CD4-positive, alpha-beta T cell (primary cell): ENCODE measurements around the gene PICALM. TPM values are rescaled to one million over a fixed set of nuclear protein-coding genes. Genes with fewer than 3 reads are reported as not detected.

Experiments used
- ATAC-seq: fragments of 200-7000 bp; cut with Tn5 transposase; one replicate; pipeline ENCODE4 v1.10.0; 2022; ENCODE audit warnings: mild to moderate bottlenecking; ENCODE audit not compliant: poor library complexity
- CTCF ChIA-PET: fragments of 350-600 bp; sonication (Branson Sonifier 250); formaldehyde crosslinking; loops from one replicate; lab custom pipeline; 2021; ENCODE audit warnings: antibody characterized with exemption, inconsistent platforms; lab: Charles Lee
- POLR2A ChIA-PET: fragments of 350-600 bp; sonication (Branson Sonifier 250); formaldehyde crosslinking; loops from one replicate; lab custom pipeline; 2021; ENCODE audit warnings: antibody characterized with exemption, inconsistent platforms; lab: Charles Lee
- DNase-seq, 14 experiments: peaks; one replicate each; pipeline ENCODE4 v3.0.0-alpha.2; 2013 to 2020; ENCODE audit warnings: mixed read lengths in 2 of 14
- H3K27ac ChIP-seq, 2 donors: one replicate each; pipeline versions ENCODE4 v1.5.1 to v1.7.0; 2013; ENCODE audit warnings: low read length in 2 of 2, low read depth in 1 of 2, mild to moderate bottlenecking in 1 of 2
- H3K27me3 ChIP-seq, 2 experiments: 1 replicate in 1 of 2; 2 replicates in 1 of 2; pipeline versions ENCODE4 v1.6.1 to v1.7.0; 2013; ENCODE audit warnings: low read length in 2 of 2, control low read depth in 1 of 2, mild to moderate bottlenecking in 1 of 2, moderate library complexity in 1 of 2; ENCODE audit not compliant: insufficient read depth in 2 of 2, control insufficient read depth in 1 of 2
- H3K36me3 ChIP-seq: one replicate; pipeline ENCODE4 v1.6.1; 2013; ENCODE audit warnings: low read length, control low read depth; ENCODE audit not compliant: insufficient read depth
- H3K4me1 ChIP-seq: one replicate; pipeline ENCODE4 v1.6.1; 2013; ENCODE audit warnings: low read length, control low read depth; ENCODE audit not compliant: insufficient read depth
- H3K4me3 ChIP-seq: one replicate; pipeline ENCODE4 v1.5.1; 2013; ENCODE audit warnings: mild to moderate bottlenecking, low read length, moderate library complexity
- H3K9me3 ChIP-seq, 2 experiments: 1 replicate in 1 of 2; 2 replicates in 1 of 2; pipeline versions ENCODE4 v1.6.1 to v1.7.0; 2013; ENCODE audit warnings: low read length in 2 of 2, mild to moderate bottlenecking in 2 of 2, control low read depth in 1 of 2, moderate library complexity in 1 of 2; ENCODE audit not compliant: control insufficient read depth in 1 of 2, insufficient read depth in 1 of 2
- H3K27ac Mint-ChIP-seq: one replicate; pipeline ENCODE4 v1.8.0; 2020; ENCODE audit warnings: mixed read lengths
- H3K27me3 Mint-ChIP-seq: one replicate; pipeline ENCODE4 v1.8.0; 2021; ENCODE audit warnings: mixed read lengths
- H3K36me3 Mint-ChIP-seq: one replicate; pipeline ENCODE4 v1.8.0; 2021; ENCODE audit warnings: low read depth, mixed read lengths
- H3K4me1 Mint-ChIP-seq: one replicate; pipeline ENCODE4 v1.8.0; 2021; ENCODE audit warnings: low read depth, mixed read lengths
- H3K4me3 Mint-ChIP-seq: one replicate; pipeline ENCODE4 v1.8.0; 2020; ENCODE audit warnings: mild to moderate bottlenecking, mixed read lengths
- H3K9me3 Mint-ChIP-seq: one replicate; pipeline ENCODE4 v1.8.0; 2020; ENCODE audit warnings: mixed read lengths
- CTCF ChIP-seq: fragments of 200-600 bp; IDR thresholded peaks from one replicate; pipeline ENCODE4 v1.8.0; 2022; ENCODE audit warnings: antibody characterized with exemption, mild to moderate bottlenecking
- intact Hi-C, 2 experiments: fragments of 100-400 bp; cut with DNase I in 1 of 2; cut with micrococcal nuclease in 1 of 2; formaldehyde crosslinking; loops; one replicate each; pipeline versions ENCODE4 v1.15.1 to v1.9.0; 2023 to 2025; cut with DNase I, micrococcal nuclease
- total RNA-seq, 174 experiments: library from RNA in 2 of 174; stranded (reverse) in 2 of 174; gene quantifications; one replicate each; pipeline ENCODE4 v1.2.3 and lab custom pipeline; 2021 to 2026

The PICALM gene
- total RNA-seq, 2 experiments from 2014 or later, result 73.3 to 77.3 TPM

GRCh38 chr11:85951428-85952107, 117.3 kb downstream of the PICALM start:
- TF ChIP-seq CTCF, result no peak
- Histone ChIP-seq H3K4me3 (no peak overlapping the region), H3K27me3 (no peaks in the 10 kb centered on the region), H3K36me3 (peaks cover 29% of the 10 kb centered on the region), H3K9me3 (peaks cover 12 to 14% of the 10 kb centered on the region in 2 experiments), H3K27ac (no peak overlapping the region), H3K4me1 (no peaks in the 10 kb centered on the region)
- Mint-ChIP-seq H3K27ac (no peak overlapping the region), H3K9me3 (peaks cover 16% of the 10 kb centered on the region), H3K4me3 (no peak overlapping the region), H3K4me1 (no peaks in the 10 kb centered on the region), H3K36me3 (peaks cover 35% of the 10 kb centered on the region), H3K27me3 (no peaks in the 10 kb centered on the region)
- no peak for ATAC-seq
- ChIA-PET POLR2A (no interaction called here), CTCF (no interaction called here)
- DNase-seq, result no peak
- intact Hi-C loops, result no loop called here

GRCh38 chr11:85951049-85951405, 117.9 kb downstream of the PICALM start:
- Mint-ChIP-seq H3K4me3 (no peak overlapping the region), H3K27ac (no peak overlapping the region), H3K9me3 (peaks cover 16% of the 10 kb centered on the region), H3K4me1 (no peaks in the 10 kb centered on the region), H3K27me3 (no peaks in the 10 kb centered on the region), H3K36me3 (peaks cover 29% of the 10 kb centered on the region)
- H3K27me3 ChIP-seq, result no peaks in the 10 kb centered on the region
- intact Hi-C loops, result no loop called here
- H3K36me3 ChIP-seq, result peaks cover 24% of the 10 kb centered on the region
- ChIA-PET CTCF (no interaction called here), POLR2A (no interaction called here)
- H3K9me3 ChIP-seq, result peaks cover 12 to 14% of the 10 kb centered on the region in 2 experiments
- H3K4me3 ChIP-seq, result no peak overlapping the region
- no peak for DNase-seq
- ATAC-seq, result no peak
- H3K27ac ChIP-seq, result no peak overlapping the region
- no peak for TF ChIP-seq CTCF
- no peaks in the 10 kb centered on the region for H3K4me1 ChIP-seq

DNA sequence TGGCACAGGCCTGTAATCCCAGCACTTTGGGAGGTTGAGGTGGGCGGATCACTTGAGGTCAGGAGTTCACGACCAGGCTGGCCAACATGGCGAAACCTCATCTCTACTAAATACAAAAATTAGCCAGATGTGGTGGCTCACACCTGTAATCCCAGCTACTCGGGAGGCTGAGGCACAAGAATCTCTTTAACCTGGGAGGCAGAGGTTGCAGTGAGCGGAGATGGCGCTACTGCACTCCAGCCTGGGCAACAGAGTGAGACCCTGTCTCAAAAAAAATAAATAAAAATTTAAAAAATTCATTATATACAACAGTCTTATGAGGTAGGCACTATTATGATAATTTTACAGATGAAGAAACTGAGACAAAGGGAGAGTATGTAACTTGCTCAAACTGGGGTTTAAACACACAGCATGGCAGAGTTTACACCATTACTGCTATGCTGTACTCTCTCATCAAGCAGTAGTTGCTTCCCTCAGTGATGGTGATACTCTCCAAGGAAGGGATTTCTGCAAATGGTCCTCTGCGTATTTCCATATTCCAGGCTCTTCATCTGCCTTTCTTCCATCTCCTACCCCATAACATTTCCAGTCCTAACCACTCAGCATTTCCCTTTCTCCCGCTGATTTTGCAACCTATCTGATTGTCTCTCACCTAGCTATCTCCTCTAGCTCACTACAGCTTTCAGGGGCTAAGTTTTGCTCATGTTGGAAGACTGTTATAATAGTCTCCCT, 118.4 kb downstream of the PICALM start:
- ATAC-seq (no peak), DNase-seq (no peak)
- Mint-ChIP-seq H3K27ac (no peak overlapping the region), H3K27me3 (no peaks in the 10 kb centered on the region), H3K36me3 (peaks cover 24% of the 10 kb centered on the region), H3K9me3 (peaks cover 17% of the 10 kb centered on the region), H3K4me3 (no peak overlapping the region), H3K4me1 (no peaks in the 10 kb centered on the region)
- Histone ChIP-seq H3K27ac (no peak overlapping the region), H3K9me3 (peaks cover 14 to 17% of the 10 kb centered on the region in 2 experiments), H3K36me3 (peaks cover 18% of the 10 kb centered on the region), H3K4me1 (no peaks in the 10 kb centered on the region), H3K27me3 (no peaks in the 10 kb centered on the region), H3K4me3 (no peak overlapping the region)
- CTCF ChIA-PET, result interaction anchor here (0.7 kb wide), 1 partner anchor 555 kb away, joined by 3 read pairs; no protein-coding TSS in a partner anchor
- TF ChIP-seq CTCF, result no peak
- POLR2A ChIA-PET, result no interaction called here
- intact Hi-C loops, result no loop called here
